CD4-positive, alpha-beta T cell treated with Interferon gamma for 1 hour (primary cell): ENCODE measurements around the gene LCOR.
"Not testable (repeated sequence)": the region's sequence is repeated elsewhere in the genome, so short reads cannot be mapped to it uniquely, and the experiment has no call there.

Experiments used
- DNase-seq: peaks from one replicate; pipeline ENCODE4 v3.0.0-alpha.2; 2020

The LCOR gene

GRCh38 chr10:96943161-96943560 lies 111.1 kb downstream of the LCOR start:
- not testable (repeated sequence) for DNase-seq

GRCh38 chr10:96947036-96947435 lies 114.9 kb downstream of the LCOR start:
- DNase-seq, result no peak

DNA sequence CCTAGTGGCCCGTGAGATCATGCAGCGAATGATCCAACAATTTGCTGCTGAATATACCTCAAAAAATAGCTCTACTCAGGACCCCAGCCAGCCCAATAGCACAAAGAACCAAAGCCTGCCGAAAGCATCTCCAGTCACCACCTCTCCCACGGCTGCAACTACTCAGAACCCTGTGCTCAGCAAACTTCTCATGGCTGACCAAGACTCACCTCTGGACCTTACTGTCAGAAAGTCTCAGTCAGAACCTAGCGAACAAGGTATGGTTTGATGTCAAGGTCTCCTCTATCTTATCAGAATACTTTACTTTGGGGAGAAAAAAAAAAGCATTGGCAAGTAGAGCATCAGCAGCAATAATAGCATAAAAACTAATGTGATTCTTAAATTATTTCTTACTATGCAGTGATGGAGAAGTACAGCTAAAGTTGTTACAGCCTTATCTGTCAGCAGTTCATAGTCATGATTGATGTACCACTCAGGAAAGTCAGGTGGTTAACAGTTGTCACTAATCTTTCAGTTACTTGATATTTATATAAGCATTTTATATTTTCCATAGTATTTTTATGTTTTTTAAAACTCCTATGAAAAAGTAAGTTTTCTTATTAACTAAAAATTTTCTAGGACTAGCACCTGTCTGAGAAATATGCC lies 117.1 kb downstream of the LCOR start:
- no peak for DNase-seq

- DNase-seq, result no peak
Measured at GRCh38 chr10:96951954-96952353, 119.9 kb downstream of the LCOR start.

- no peak for DNase-seq
Measured at GRCh38 chr10:96955794-96956193, 123.7 kb downstream of the LCOR start.

DNA sequence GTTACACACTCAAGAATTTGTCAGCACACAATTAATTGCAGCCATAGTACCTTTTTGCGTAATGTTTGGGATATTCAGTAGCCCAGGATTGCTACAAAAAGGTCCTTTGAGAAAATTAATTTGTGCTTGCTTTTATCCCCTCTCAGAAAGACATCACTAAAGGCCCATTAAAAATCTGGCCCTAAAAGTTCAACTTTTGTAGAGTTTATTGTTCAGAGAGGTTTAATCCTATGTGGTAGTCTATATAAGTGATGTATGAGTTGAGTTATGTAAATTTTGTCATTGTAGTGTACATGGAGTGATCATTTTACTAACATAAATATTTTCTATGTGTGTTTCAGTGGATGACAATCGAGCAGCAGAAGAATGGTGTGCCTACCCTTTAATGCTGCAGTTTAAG lies 126.0 kb downstream of the LCOR start:
- no peak for DNase-seq

- no peak for DNase-seq
Measured at GRCh38 chr10:96959733-96960132, 127.6 kb downstream of the LCOR start.

DNA sequence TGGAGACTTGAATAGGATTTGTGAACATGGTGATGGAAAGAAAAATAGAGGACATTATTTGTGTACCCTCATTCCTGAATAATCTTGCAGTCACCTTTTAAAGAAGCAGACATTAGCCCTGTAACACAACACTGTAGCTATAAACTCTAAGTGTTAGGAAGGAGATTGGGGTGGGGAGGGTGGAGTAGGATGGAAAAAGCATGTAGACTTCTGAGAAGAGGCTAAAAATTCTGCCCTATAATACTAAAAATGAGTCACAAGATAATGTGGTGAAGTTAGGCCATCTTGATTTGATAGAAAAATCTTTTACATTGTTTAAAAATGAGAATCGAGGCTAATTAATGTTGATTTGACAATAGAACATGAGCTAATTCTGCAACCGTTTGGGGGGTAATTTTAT lies 128.8 kb downstream of the LCOR start:
- no peak for DNase-seq

- no peak for DNase-seq
Measured at GRCh38 chr10:96964131-96964530, 132.0 kb downstream of the LCOR start.

- no peak for DNase-seq
Measured at GRCh38 chr10:96967847-96968246, 135.7 kb downstream of the LCOR start.

GRCh38 chr10:96968682-96969423 lies 136.8 kb downstream of the LCOR start:
- DNase-seq, result no peak

GRCh38 chr10:96971324-96971723 lies 139.2 kb downstream of the LCOR start:
- no peak for DNase-seq

DNA sequence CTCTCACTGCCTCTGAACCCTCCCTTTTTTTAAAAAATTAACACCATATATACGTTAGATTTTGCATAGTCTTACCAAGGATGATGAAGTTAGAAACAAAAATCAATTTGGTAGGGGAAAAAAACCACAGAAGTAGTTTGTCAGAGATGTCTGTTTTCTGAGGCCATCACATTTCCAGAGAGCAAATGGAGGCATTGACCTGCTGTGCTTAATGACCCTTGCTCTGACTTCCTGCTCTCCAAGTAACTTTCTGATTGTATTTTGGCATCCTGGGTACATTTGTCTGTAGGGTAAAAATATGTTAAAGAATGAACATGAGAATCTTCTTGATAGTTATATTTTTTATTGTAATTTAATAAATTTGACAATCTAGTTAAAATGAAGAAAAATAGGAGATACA lies 140.2 kb downstream of the LCOR start:
- no peak for DNase-seq

GRCh38 chr10:96973809-96974747 lies 142.0 kb downstream of the LCOR start:
- no peak for DNase-seq

GRCh38 chr10:96975136-96975535 lies 143.0 kb downstream of the LCOR start:
- no peak for DNase-seq

- DNase-seq, result no peak
Measured at GRCh38 chr10:96978621-96979154, 146.6 kb downstream of the LCOR start.

GRCh38 chr10:96982149-96982930 lies 150.2 kb downstream of the LCOR start:
- DNase-seq, result no peak

GRCh38 chr10:96984541-96985131 lies 152.5 kb downstream of the LCOR start:
- DNase-seq, result no peak

DNA sequence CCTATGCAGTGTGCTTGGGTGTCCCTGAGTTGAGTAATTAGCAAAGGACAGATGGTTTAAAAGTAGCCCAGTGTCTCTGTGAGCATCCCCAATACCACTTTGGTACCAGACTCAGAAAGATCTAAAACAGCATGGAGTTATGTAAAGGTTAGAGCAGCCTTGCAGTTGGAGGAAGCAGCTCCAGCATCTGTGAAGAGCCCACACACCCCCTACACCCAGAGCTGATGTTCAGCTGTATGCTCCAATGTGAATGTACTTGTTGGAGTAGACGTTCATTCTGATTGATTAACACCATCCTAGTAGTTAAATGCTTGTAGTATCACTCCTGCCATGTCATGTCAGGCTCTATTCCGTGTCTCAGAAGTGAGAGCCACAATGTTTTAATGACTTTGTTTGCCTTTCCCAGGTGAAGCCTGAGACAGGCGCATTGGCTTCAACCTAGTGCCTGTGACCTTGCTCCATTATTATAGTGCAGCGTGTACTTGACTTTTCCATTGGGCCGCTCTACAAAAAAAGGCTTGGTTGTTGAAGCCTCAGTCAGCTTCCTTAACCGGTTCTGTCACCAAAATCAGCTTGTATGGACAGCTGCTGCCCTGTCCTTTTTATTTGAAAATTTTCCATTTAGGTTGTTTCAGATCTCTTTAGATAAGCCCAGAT lies 154.2 kb downstream of the LCOR start:
- DNase-seq, result no peak

GRCh38 chr10:96987141-96987841 lies 155.2 kb downstream of the LCOR start:
- DNase-seq, result no peak

DNA sequence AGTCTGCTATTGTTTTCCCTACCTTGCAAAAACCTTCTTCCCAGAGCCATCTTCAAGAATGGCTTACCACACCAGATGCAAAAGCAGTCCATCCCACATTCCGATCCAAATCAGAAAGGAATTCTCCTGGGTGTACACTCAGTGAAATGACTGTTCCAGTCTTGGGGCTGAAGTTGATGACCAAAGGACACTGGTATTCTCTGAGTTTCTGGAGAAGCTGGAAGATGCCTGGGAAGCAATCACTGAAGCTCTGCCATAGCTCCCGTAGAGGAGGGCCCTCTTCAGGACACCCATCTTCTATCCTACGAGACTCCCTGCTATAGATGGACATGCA lies 155.7 kb downstream of the LCOR start:
- no peak for DNase-seq
